Body of pancreas (tissue), 4 donors: Measurements from ENCODE around the gene SPARCL1.

Experiments used
- POLR2A ChIP-seq, 3 donors: fragments of 450-650 bp; IDR thresholded peaks; one replicate each; pipeline ENCODE4 v1.6.1; 2016; ENCODE audit warnings: antibody characterized with exemption in 3 of 3, mild to moderate bottlenecking in 2 of 3
- TF ChIP-seq, protein P1 (sequence below), 7 experiments: fragments of 450-650 bp in 4 of 7; fragments of 200-600 bp in 3 of 7; sonication (generic) in 3 of 7; IDR thresholded peaks; one replicate each; pipeline ENCODE4 v1.5.1; 2016 to 2019; ENCODE audit warnings: antibody characterized with exemption in 7 of 7

DNA sequence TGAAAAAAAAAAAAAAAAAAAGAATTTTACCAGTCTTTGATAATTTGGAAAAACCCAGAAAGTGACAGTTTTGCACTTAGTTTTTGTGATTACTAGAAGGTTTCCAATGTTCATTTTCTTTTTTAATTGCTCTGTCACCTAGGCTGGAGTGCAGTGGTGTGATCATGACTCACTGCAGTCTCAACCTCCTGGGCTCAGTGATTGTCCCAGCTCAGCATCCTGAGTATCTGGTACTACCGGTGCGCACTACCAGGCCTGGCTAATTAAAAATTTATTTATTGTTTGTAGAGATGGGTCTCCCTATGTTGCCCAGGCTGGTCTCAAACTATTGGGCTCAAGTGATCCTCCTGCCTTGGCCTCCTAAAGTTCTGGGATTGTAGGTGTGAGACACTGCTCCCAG, 103.5 kb downstream of the SPARCL1 start:
- TF ChIP-seq, protein P1, sequence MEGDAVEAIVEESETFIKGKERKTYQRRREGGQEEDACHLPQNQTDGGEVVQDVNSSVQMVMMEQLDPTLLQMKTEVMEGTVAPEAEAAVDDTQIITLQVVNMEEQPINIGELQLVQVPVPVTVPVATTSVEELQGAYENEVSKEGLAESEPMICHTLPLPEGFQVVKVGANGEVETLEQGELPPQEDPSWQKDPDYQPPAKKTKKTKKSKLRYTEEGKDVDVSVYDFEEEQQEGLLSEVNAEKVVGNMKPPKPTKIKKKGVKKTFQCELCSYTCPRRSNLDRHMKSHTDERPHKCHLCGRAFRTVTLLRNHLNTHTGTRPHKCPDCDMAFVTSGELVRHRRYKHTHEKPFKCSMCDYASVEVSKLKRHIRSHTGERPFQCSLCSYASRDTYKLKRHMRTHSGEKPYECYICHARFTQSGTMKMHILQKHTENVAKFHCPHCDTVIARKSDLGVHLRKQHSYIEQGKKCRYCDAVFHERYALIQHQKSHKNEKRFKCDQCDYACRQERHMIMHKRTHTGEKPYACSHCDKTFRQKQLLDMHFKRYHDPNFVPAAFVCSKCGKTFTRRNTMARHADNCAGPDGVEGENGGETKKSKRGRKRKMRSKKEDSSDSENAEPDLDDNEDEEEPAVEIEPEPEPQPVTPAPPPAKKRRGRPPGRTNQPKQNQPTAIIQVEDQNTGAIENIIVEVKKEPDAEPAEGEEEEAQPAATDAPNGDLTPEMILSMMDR (IDR thresholded peaks at IDR 0.05) = no peak
- no peak for TF ChIP-seq POLR2A (IDR thresholded peaks at IDR 0.05)
